Loucy (cell line): ENCODE data around the gene IL17B.

Experiments
- CTCF ChIP-seq: fragments of 200-600 bp; sonication (generic); conservative IDR thresholded peaks from 2 replicates; pipeline ENCODE4 v1.5.1; 2014; ENCODE audit warnings: mild to moderate bottlenecking, antibody characterized with exemption, low read length
- EZH2phosphoT487 ChIP-seq: fragments of 200-600 bp; IDR thresholded peaks from 2 replicates; pipeline ENCODE4 v1.6.1; 2018; ENCODE audit warnings: antibody characterized with exemption, mild to moderate bottlenecking, moderate library complexity, borderline replicate concordance

- TF ChIP-seq CTCF (no peak), EZH2phosphoT487 (no peak)
Observed at GRCh38 chr5:149358868-149359495, 20.1 kb downstream of the IL17B start.
